Measurements from ENCODE around the gene UTY.
"Not testable (repeated sequence)": the region's sequence is repeated elsewhere in the genome, so short reads cannot be mapped to it uniquely, and the experiment has no call there.

Gene UTY

GRCh38 chrY:13300795-13301194, 179.0 kb downstream of the UTY start:
- no peak for DNase-seq
- no peak for TF ChIP-seq POLR2A (IDR thresholded peaks at IDR 0.05; ENCODE audit: low read length)
- TF ChIP-seq GATA1 (IDR thresholded peaks at IDR 0.05; ENCODE audit: low read depth, low read length), result no peak

GRCh38 chrY:13299411-13299810, 180.4 kb downstream of the UTY start:
- TF ChIP-seq GATA1 (IDR thresholded peaks at IDR 0.05; ENCODE audit: low read depth, low read length) (no peak), POLR2A (IDR thresholded peaks at IDR 0.05; ENCODE audit: low read length) (no peak)
- no peak for DNase-seq

- TF ChIP-seq GATA1 (IDR thresholded peaks at IDR 0.05; ENCODE audit: low read depth, low read length) (no peak), POLR2A (IDR thresholded peaks at IDR 0.05; ENCODE audit: low read length) (no peak)
- DNase-seq, result no peak
Measured at GRCh38 chrY:13296176-13296890, 183.5 kb downstream of the UTY start.

- DNase-seq, result peak; percentile 34 to 71
Measured at GRCh38 chrY:13295026-13295425, 184.8 kb downstream of the UTY start.

GRCh38 chrY:13291199-13291598, 188.6 kb downstream of the UTY start:
- no peak for TF ChIP-seq GATA1 (IDR thresholded peaks at IDR 0.05; ENCODE audit: low read depth, low read length)
- TF ChIP-seq POLR2A (IDR thresholded peaks at IDR 0.05; ENCODE audit: low read length), result no peak
- no peak for DNase-seq

More at GRCh38 chrY:13295026-13295425, 184.8 kb downstream of the UTY start:
- no peak for TF ChIP-seq POLR2A (IDR thresholded peaks at IDR 0.05; ENCODE audit: low read length)
- TF ChIP-seq GATA1 (IDR thresholded peaks at IDR 0.05; ENCODE audit: low read depth, low read length), result no peak

- DNase-seq, result not testable (repeated sequence)
Measured at GRCh38 chrY:13282151-13283054, 197.4 kb downstream of the UTY start.

- no peak for DNase-seq
- TF ChIP-seq POLR2A (IDR thresholded peaks at IDR 0.05; ENCODE audit: low read length), result no peak
- TF ChIP-seq GATA1 (IDR thresholded peaks at IDR 0.05; ENCODE audit: low read depth, low read length), result no peak
Measured at GRCh38 chrY:13279561-13279960, 200.3 kb downstream of the UTY start.

- no peak for DNase-seq
- TF ChIP-seq GATA1 (IDR thresholded peaks at IDR 0.05; ENCODE audit: low read depth, low read length) (no peak), POLR2A (IDR thresholded peaks at IDR 0.05; ENCODE audit: low read length) (no peak)
Measured at GRCh38 chrY:13271706-13272105, 208.1 kb downstream of the UTY start.

GRCh38 chrY:13253941-13254440, 225.8 kb downstream of the UTY start:
- DNase-seq, result peak; percentile 1 to 65

GRCh38 chrY:13250421-13250820, 229.4 kb downstream of the UTY start:
- TF ChIP-seq GATA1 (IDR thresholded peaks at IDR 0.05; ENCODE audit: low read depth, low read length) (no peak), POLR2A (IDR thresholded peaks at IDR 0.05; ENCODE audit: low read length) (no peak)

GRCh38 chrY:13243716-13244115, 236.1 kb downstream of the UTY start:
- DNase-seq, result no peak
- TF ChIP-seq POLR2A (IDR thresholded peaks at IDR 0.05; ENCODE audit: low read length), result no peak
- TF ChIP-seq GATA1 (IDR thresholded peaks at IDR 0.05; ENCODE audit: low read depth, low read length), result no peak

More at GRCh38 chrY:13250421-13250820, 229.4 kb downstream of the UTY start:
- DNase-seq, result peak in 1 of 2 experiments; percentile 35

- DNase-seq, result no peak
- TF ChIP-seq POLR2A (IDR thresholded peaks at IDR 0.05; ENCODE audit: low read length), result no peak
- no peak for TF ChIP-seq GATA1 (IDR thresholded peaks at IDR 0.05; ENCODE audit: low read depth, low read length)
Measured at GRCh38 chrY:13233901-13234300, 245.9 kb downstream of the UTY start.

- no peak for DNase-seq
- TF ChIP-seq POLR2A (IDR thresholded peaks at IDR 0.05; ENCODE audit: low read length) (no peak), GATA1 (IDR thresholded peaks at IDR 0.05; ENCODE audit: low read depth, low read length) (no peak)
Measured at GRCh38 chrY:13233118-13233517, 246.7 kb downstream of the UTY start.

- no peak for DNase-seq
Measured at GRCh38 chrY:13227354-13227953, 252.4 kb downstream of the UTY start.

More at GRCh38 chrY:13227354-13227953, 252.4 kb downstream of the UTY start:
- no peak for TF ChIP-seq GATA1 (IDR thresholded peaks at IDR 0.05; ENCODE audit: low read depth, low read length)
- TF ChIP-seq POLR2A (IDR thresholded peaks at IDR 0.05; ENCODE audit: low read length), result no peak

Data from erythroblast (primary cell).